SH-SY5Y (cell line): ENCODE measurements around the gene DIPK1C.

Experiments
- GATA2 ChIP-seq: IDR thresholded peaks from 2 replicates; pipeline ENCODE4 v1.6.1; 2011; ENCODE audit warnings: mild to moderate bottlenecking, low read depth, low read length
- GATA3 ChIP-seq: IDR thresholded peaks from 2 replicates; pipeline ENCODE4 v1.6.1; 2011; ENCODE audit warnings: low read depth, mild to moderate bottlenecking, low read length, moderate library complexity

- no peak for TF ChIP-seq GATA2
- no peak for TF ChIP-seq GATA3
Measured at GRCh38 chr18:74390900-74391299, 66.2 kb downstream of the DIPK1C start.
